HCT116 (cell line): ENCODE data around the gene PTX4. TPM values are rescaled to one million over a fixed set of nuclear protein-coding genes. Genes with fewer than 3 reads are reported as not detected.

ENCODE experiments used
- ATAC-seq: fragments of 200-7000 bp; cut with Tn5 transposase; 2 replicates; pipeline ENCODE4 v1.9.1; 2020; ENCODE audit warnings: mild to moderate bottlenecking, moderate library complexity
- BruUV-seq: library from RNA; stranded (reverse); fragments of 400-500 nt; replicated peaks from 2 replicates; lab custom pipeline; 2021; lab: Mats Ljungman, UMichigan
- CTCF ChIA-PET: fragments of 300-600 bp; sonication (Branson Sonifier 250); formaldehyde crosslinking; loops from one replicate; lab custom pipeline; 2021; ENCODE audit warnings: antibody characterized with exemption; lab: Charles Lee
- POLR2A ChIA-PET: fragments of 300-600, 350-600 bp; sonication (Branson Sonifier 250); formaldehyde crosslinking; loops from one replicate; lab custom pipeline; 2021; ENCODE audit warnings: antibody characterized with exemption; lab: Charles Lee
- RAD21 ChIA-PET, 2 experiments: fragments of 300-600 bp; sonication (Branson Sonifier 250); formaldehyde crosslinking; loops; one replicate each; lab custom pipeline; 2023; ENCODE audit warnings: low total read pairs in 2 of 2; ENCODE audit not compliant: uncharacterized antibody in 2 of 2, unreplicated experiment in 2 of 2, low non-redundant PET in 1 of 2; lab: Charles Lee
- DNase-seq: peaks from one replicate; pipeline ENCODE4 v3.0.0-alpha.2; 2010; ENCODE audit warnings: low read depth, low spot score
- H2AFZ ChIP-seq: fragments of 200-600 bp; shearing (Covaris generic), sonication (generic); 2 replicates; pipeline ENCODE4 v1.6.1; 2017; ENCODE audit warnings: low read depth, mixed run types, mixed read lengths, antibody characterized with exemption, low read length; ENCODE audit not compliant: poor library complexity, severe bottlenecking
- H3K27ac ChIP-seq: 2 replicates; pipeline ENCODE4 v1.5.1; 2012; ENCODE audit warnings: low read depth, low read length
- H3K27me3 ChIP-seq: fragments of 200-600 bp; sonication (generic); 2 replicates; pipeline ENCODE4 v1.6.1; 2016; ENCODE audit warnings: mixed run types, low read length, mixed read lengths; ENCODE audit not compliant: insufficient read depth
- H3K36me3 ChIP-seq, 2 experiments: fragments of 200-500 bp in 1 of 2; fragments of 200-600 bp in 1 of 2; sonication (Bioruptor generic) in 1 of 2; sonication (generic) in 1 of 2; 2 replicates each; pipeline versions ENCODE4 v1.5.1 to v1.6.1; 2014 to 2016; ENCODE audit warnings: low read length in 2 of 2, inconsistent platforms in 1 of 2, mixed read lengths in 1 of 2, mixed run types in 1 of 2; ENCODE audit not compliant: insufficient read depth in 2 of 2, control insufficient read depth in 1 of 2
- H3K4me1 ChIP-seq, 2 experiments: fragments of 200-600 bp in 1 of 2; sonication (generic) in 1 of 2; 2 replicates each; pipeline versions ENCODE4 v1.5.1 to v1.6.1; 2012 to 2017; ENCODE audit warnings: low read length in 2 of 2, inconsistent platforms in 1 of 2, mild to moderate bottlenecking in 1 of 2, mixed read lengths in 1 of 2, mixed run types in 1 of 2, moderate library complexity in 1 of 2; ENCODE audit not compliant: insufficient read depth in 2 of 2, control insufficient read depth in 1 of 2
- H3K4me2 ChIP-seq: fragments of 200-600 bp; sonication (generic); 2 replicates; pipeline ENCODE4 v1.6.1; 2017; ENCODE audit warnings: mixed run types, low read length, mixed read lengths
- H3K4me3 ChIP-seq, 2 experiments: fragments of 200-600 bp in 1 of 2; sonication (generic) in 1 of 2; replicated peaks in 1 of 2; 2 replicates each; pipeline ENCODE4 v1.5.1; 2011 to 2016; ENCODE audit warnings: low read length in 2 of 2, control low read depth in 1 of 2, low read depth in 1 of 2, mild to moderate bottlenecking in 1 of 2, mixed read lengths in 1 of 2, mixed run types in 1 of 2
- H3K79me2 ChIP-seq: fragments of 200-600 bp; sonication (generic); 2 replicates; pipeline ENCODE4 v1.6.1; 2017; ENCODE audit warnings: mild to moderate bottlenecking, mixed run types, low read length, moderate library complexity, mixed read lengths; ENCODE audit not compliant: insufficient read depth
- H3K9ac ChIP-seq: fragments of 200-600 bp; sonication (generic); 2 replicates; pipeline ENCODE4 v1.6.1; 2016; ENCODE audit warnings: low read length, mixed read lengths
- H3K9me2 ChIP-seq: fragments of 200-600 bp; sonication (generic), shearing (Covaris generic); 2 replicates; pipeline ENCODE4 v1.6.1; 2017; ENCODE audit warnings: mixed run types, mild to moderate bottlenecking, moderate library complexity; ENCODE audit not compliant: insufficient read depth
- H3K9me3 ChIP-seq, 2 experiments: fragments of 200-500 bp in 1 of 2; fragments of 200-600 bp in 1 of 2; sonication (Bioruptor generic) in 1 of 2; sonication (generic) in 1 of 2; 2 replicates each; pipeline ENCODE4 v1.6.1; 2014 to 2017; ENCODE audit warnings: low read length in 2 of 2, mixed read lengths in 2 of 2, inconsistent platforms in 1 of 2, low read depth in 1 of 2, mild to moderate bottlenecking in 1 of 2, mixed run types in 1 of 2, moderate library complexity in 1 of 2; ENCODE audit not compliant: control insufficient read depth in 1 of 2, insufficient read depth in 1 of 2
- H4K20me1 ChIP-seq: fragments of 200-600 bp; sonication (generic), shearing (Covaris generic); 2 replicates; pipeline ENCODE4 v1.6.1; 2017; ENCODE audit warnings: mixed run types, mild to moderate bottlenecking, moderate library complexity; ENCODE audit not compliant: insufficient read depth
- CBX3 ChIP-seq: IDR thresholded peaks from 2 replicates; pipeline ENCODE4 v1.6.1; 2012; ENCODE audit warnings: low read depth
- CEBPB ChIP-seq: IDR thresholded peaks from 2 replicates; pipeline ENCODE4 v1.6.1; 2012; ENCODE audit warnings: low read depth
- ELF1 ChIP-seq: IDR thresholded peaks from 2 replicates; pipeline ENCODE4 v1.6.1; 2012; ENCODE audit warnings: low read depth, borderline replicate concordance
- FOSL1 ChIP-seq: IDR thresholded peaks from 2 replicates; pipeline ENCODE4 v1.6.1; 2012; ENCODE audit warnings: low read depth
- JUND ChIP-seq: IDR thresholded peaks from 2 replicates; pipeline ENCODE4 v1.6.1; 2012
- POLR2A ChIP-seq: IDR thresholded peaks from 2 replicates; pipeline ENCODE4 v1.7.0; 2011; ENCODE audit warnings: borderline replicate concordance; ENCODE audit not compliant: insufficient read depth, insufficient read length; ENCODE audit errors: extremely low read depth
- POLR2AphosphoS5 ChIP-seq: IDR thresholded peaks from 2 replicates; pipeline ENCODE4 v1.6.1; 2011; ENCODE audit warnings: mild to moderate bottlenecking, low read depth, low read length, moderate library complexity
- RAD21 ChIP-seq: IDR thresholded peaks from 2 replicates; pipeline ENCODE4 v1.6.1; 2012; ENCODE audit warnings: low read depth, mild to moderate bottlenecking
- SP1 ChIP-seq: IDR thresholded peaks from 2 replicates; pipeline ENCODE4 v1.6.1; 2012; ENCODE audit warnings: low read depth
- SRF ChIP-seq: IDR thresholded peaks from 2 replicates; pipeline ENCODE4 v1.6.1; 2012; ENCODE audit warnings: low read depth
- TCF7L2 ChIP-seq: IDR thresholded peaks from 2 replicates; pipeline ENCODE4 v1.7.0; 2011; ENCODE audit warnings: borderline replicate concordance, inconsistent platforms; ENCODE audit not compliant: insufficient read depth, insufficient read length; ENCODE audit errors: extremely low read depth
- YY1 ChIP-seq: IDR thresholded peaks from 2 replicates; pipeline ENCODE4 v1.6.1; 2011; ENCODE audit warnings: low read length, low read depth, moderate library complexity, mild to moderate bottlenecking; ENCODE audit not compliant: insufficient replicate concordance; ENCODE audit errors: extremely low read depth
- ZBTB33 ChIP-seq: IDR thresholded peaks from 2 replicates; pipeline ENCODE4 v1.6.1; 2011; ENCODE audit warnings: mild to moderate bottlenecking, low read length, moderate library complexity; ENCODE audit not compliant: insufficient replicate concordance; ENCODE audit errors: extremely low read depth
- ZFX ChIP-seq: fragments of 450-650 bp; IDR thresholded peaks from 2 replicates; pipeline ENCODE4 v1.6.1; 2017
- ZNF274 ChIP-seq: fragments of 200-500 bp; sonication (Bioruptor generic); IDR thresholded peaks from 2 replicates; pipeline ENCODE4 v1.6.1; 2014; ENCODE audit warnings: mild to moderate bottlenecking, low read depth, low read length, inconsistent platforms
- intact Hi-C: fragments of 100-400 bp; cut with micrococcal nuclease; formaldehyde crosslinking; loops from 2 replicates; pipeline ENCODE4 v1.10.0; 2022
- total RNA-seq: library from RNA; stranded (reverse); gene quantifications from one replicate; pipeline ENCODE4 v1.2.1, GENCODE V29; 2021; ENCODE audit not compliant: unreplicated experiment
- TF ChIP-seq, protein P1 (sequence below): IDR thresholded peaks from 2 replicates; pipeline ENCODE4 v1.6.1; 2012

PTX4 gene
- total RNA-seq, 1 experiment from 2014 or later, result not detected

GRCh38 chr16:1499756-1500464, 11.2 kb upstream of the PTX4 start:
- intact Hi-C loops, result no loop called here
- H3K27ac ChIP-seq, result no peak overlapping the region
- no peak overlapping the region for H3K9ac ChIP-seq
- H3K79me2 ChIP-seq, result peaks cover 21% of the 10 kb centered on the region
- no peaks in the 10 kb centered on the region for H3K9me2 ChIP-seq
- H3K4me3 ChIP-seq, result no peak overlapping the region
- no peak overlapping the region for H2AFZ ChIP-seq
- H3K27me3 ChIP-seq, result no peaks in the 10 kb centered on the region
- H4K20me1 ChIP-seq, result no peaks in the 10 kb centered on the region
- H3K9me3 ChIP-seq, result no peaks in the 10 kb centered on the region
- no peak for ATAC-seq
- BruUV-seq, result no TSS peak
- DNase-seq, result no peak
- TF ChIP-seq POLR2A (no peak), SRF (no peak), TCF7L2 (no peak), ELF1 (no peak), YY1 (no peak), POLR2AphosphoS5 (no peak), RAD21 (no peak), FOSL1 (no peak), CBX3 (no peak), ZNF274 (no peak), CEBPB (no peak), ZBTB33 (no peak), SP1 (no peak), JUND (no peak), ZFX (no peak)
- TF ChIP-seq, protein P1, sequence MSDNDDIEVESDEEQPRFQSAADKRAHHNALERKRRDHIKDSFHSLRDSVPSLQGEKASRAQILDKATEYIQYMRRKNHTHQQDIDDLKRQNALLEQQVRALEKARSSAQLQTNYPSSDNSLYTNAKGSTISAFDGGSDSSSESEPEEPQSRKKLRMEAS, result no peak
- RAD21 ChIA-PET, result no interaction called here
- CTCF ChIA-PET, result no interaction called here
- no peak overlapping the region for H3K4me2 ChIP-seq
- peaks cover 10 to 49% of the 10 kb centered on the region in 2 experiments; a peak in 3 of 4 replicates for H3K36me3 ChIP-seq
- POLR2A ChIA-PET, result no interaction called here
- H3K4me1 ChIP-seq, result no peaks in the 10 kb centered on the region
